Measurements from ENCODE around the gene CXCR1.

CXCR1 gene

DNA sequence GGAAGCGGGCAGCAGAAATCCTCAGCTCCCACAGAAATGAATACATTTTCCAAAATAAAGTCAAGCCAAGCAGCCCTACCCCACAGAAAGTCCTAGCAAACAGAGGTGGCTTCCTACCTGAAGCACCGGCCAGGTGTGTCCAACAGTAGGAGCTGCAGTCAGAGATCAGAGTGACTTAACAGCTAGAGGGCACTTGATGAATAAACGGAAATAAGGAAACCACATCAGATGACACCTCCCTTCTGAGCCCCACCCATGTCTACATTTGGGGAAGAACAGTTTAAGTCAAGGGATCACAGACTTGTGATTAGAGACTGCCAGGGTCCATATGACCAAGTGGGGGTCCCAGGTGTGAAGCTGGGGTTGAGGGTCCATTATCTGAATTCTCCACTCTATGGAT is at the start of gene CXCR1:
CXCR1 (minus strand) TSS at position 172 of the 400 bp plus-strand sequence. CDS start 1,751 bp downstream, outside the sequence.
- DNase-seq (ENCODE audit: insufficient read length, low spot score) (no peak), FAIRE-seq (no peak)
- TF ChIP-seq, protein P1, sequence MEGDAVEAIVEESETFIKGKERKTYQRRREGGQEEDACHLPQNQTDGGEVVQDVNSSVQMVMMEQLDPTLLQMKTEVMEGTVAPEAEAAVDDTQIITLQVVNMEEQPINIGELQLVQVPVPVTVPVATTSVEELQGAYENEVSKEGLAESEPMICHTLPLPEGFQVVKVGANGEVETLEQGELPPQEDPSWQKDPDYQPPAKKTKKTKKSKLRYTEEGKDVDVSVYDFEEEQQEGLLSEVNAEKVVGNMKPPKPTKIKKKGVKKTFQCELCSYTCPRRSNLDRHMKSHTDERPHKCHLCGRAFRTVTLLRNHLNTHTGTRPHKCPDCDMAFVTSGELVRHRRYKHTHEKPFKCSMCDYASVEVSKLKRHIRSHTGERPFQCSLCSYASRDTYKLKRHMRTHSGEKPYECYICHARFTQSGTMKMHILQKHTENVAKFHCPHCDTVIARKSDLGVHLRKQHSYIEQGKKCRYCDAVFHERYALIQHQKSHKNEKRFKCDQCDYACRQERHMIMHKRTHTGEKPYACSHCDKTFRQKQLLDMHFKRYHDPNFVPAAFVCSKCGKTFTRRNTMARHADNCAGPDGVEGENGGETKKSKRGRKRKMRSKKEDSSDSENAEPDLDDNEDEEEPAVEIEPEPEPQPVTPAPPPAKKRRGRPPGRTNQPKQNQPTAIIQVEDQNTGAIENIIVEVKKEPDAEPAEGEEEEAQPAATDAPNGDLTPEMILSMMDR (IDR thresholded peaks at IDR 0.05; ENCODE audit: insufficient read depth, missing control alignments) = no peak

DNA sequence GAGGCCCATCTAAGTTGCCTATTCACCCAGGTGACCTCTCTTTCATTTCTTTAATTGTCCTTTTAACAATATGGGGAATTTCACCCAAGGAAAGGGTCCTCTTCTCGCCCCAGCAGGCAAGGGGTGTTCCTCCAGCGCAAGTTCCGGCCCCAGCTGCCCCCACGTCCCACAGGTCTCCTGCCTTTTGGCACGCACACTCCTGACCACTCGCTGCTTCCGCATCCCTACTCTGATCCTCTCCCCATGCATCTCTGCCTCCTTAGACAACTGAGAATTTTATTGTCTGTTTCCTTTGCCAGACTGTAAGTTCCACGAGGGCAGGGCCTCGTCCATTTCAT is 49.5 kb upstream of the CXCR1 start:
- DNase-seq (ENCODE audit: insufficient read length, low spot score) (no peak), FAIRE-seq (no peak)
- TF ChIP-seq, protein P1 (IDR thresholded peaks at IDR 0.05; ENCODE audit: insufficient read depth, missing control alignments) = no peak

DNA sequence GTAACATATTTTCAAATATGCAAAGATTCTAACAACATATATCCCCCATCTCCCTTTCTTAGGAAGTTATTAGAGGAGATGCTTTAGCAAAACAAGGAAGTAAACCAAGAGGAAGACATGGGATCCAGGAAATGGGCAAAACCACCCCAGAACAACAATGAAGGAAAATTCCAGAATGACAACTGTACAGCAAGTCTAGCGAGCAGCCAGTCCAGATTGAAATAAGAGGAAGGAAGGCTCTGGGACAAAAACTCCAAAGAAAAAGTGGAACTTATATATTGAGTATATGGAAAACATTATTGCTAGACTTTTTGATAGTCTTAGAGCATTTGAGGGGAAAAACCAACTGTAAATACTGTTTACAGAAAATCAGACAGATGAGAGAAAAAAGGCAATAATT is 47.4 kb upstream of the CXCR1 start:
- no peak for FAIRE-seq
- TF ChIP-seq, protein P1 (IDR thresholded peaks at IDR 0.05; ENCODE audit: insufficient read depth, missing control alignments) = no peak

DNA sequence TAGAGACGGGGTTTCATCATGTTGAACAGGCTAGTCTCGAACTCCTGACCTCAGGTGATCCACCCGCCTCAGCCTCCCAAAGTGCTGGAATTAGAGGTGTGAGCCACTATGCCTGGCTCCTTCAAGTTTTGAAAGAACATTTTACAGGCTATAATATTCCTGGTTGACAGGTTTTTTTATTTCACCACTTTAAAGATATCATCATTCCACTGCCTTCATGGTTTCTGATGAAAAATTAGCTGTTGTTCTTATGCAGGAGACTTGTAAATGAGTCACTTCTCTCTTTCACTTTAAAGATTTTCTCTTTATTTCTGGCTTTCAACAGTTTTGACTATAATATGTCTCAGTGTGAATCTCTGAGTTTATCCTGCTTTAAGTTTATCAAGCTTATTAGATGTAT is 42.3 kb upstream of the CXCR1 start:
- DNase-seq (ENCODE audit: insufficient read length, low spot score) = no peak
- TF ChIP-seq, protein P1 (IDR thresholded peaks at IDR 0.05; ENCODE audit: insufficient read depth, missing control alignments) = no peak
- FAIRE-seq = no peak

More for the DNA sequence above, 47.4 kb upstream of the CXCR1 start:
- no peak for DNase-seq (ENCODE audit: insufficient read length, low spot score)

DNA sequence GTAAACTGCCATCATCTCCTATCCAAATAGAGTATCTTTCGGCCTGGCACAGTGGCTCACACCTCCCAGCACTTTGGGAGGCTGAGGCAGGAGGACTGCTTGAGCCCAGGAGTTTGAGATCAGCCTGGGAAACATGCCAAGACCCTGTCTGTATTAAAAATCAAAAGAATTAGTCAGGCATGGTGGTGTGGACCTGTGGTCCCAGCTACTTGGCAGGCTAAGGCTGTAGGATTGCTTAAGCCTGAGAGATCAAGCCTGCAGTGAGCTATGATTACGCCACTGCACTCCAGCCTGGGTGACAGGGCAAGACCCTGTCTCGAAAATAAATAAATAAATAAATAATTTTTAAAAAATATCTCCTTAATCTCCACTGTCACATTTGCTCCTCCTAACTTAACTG is 35.5 kb upstream of the CXCR1 start:
- TF ChIP-seq, protein P1 (IDR thresholded peaks at IDR 0.05; ENCODE audit: insufficient read depth, missing control alignments) = no peak
- DNase-seq (ENCODE audit: insufficient read length, low spot score) = no peak
- no peak for FAIRE-seq

DNA sequence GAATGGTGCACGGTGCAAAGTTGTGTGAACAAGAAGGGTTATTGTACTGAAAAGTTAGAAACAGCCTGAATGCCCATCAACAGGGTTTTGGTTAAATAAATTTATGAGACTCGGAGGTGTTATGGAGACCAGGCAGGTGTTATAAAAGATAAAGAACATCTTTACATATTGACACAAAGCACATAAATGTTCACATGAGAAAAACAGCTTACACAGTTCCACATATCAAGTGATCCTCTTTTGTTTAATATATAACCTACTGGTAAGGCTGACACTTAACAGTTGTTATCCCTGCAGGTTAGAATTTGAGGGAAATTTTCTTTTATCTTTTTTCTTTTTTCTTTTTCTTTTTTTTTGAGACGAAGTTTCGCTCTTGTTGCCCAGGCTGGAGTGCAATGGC is 30.2 kb upstream of the CXCR1 start:
- DNase-seq (ENCODE audit: insufficient read length, low spot score) = no peak
- no peak for FAIRE-seq
- TF ChIP-seq, protein P1 (IDR thresholded peaks at IDR 0.05; ENCODE audit: insufficient read depth, missing control alignments) = no peak

DNA sequence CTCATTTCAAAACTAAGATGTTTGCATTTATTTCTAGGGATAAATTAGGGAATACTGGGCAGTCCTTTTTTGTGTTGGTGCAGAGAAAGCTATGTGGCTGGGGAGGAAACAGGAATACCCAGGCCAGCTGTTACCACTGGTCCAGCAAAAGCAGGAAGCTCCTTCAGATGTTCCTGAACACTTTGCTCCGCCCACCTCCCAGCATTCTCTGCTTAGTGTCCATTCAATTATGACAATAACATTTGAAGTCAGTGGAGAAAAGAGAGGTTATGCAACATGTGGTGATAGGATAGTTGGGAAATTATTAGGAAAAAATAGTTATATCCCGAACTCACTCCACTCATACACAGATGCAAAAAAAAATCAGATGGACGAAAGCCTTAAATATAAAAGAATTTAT is 28.1 kb upstream of the CXCR1 start:
- no peak for DNase-seq (ENCODE audit: insufficient read length, low spot score)
- TF ChIP-seq, protein P1 (IDR thresholded peaks at IDR 0.05; ENCODE audit: insufficient read depth, missing control alignments) = no peak
- no peak for FAIRE-seq
